Measurements from ENCODE around the gene YJU2.

The YJU2 gene

GRCh38 chr19:4297901-4298809 is 51.3 kb downstream of the YJU2 start:
- DNase-seq = no peak

GRCh38 chr19:4298810-4299550 is 52.1 kb downstream of the YJU2 start:
- no peak for DNase-seq

DNA sequence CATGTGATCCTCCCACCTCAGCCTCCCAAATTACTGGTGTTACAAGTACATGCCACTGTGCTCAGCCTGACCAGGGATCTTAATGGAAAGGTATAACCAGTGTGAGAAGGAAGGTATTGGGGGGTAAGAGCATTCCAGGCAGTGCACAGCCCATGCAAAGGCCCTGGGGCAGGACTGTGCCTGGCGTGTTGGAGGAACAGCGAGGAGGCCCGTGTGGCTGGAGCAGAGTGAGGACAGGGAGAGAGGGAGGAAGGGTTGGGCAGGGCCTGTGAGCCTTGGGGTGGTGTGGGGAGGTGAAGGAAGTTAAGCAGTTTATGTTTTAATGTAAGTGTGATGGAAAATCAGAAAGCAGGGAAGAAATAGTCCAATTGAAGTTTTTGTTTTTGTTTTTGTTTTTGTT is 53.7 kb downstream of the YJU2 start:
- DNase-seq = no peak

GRCh38 chr19:4301590-4302242 is 54.8 kb downstream of the YJU2 start:
- no peak for DNase-seq

DNA sequence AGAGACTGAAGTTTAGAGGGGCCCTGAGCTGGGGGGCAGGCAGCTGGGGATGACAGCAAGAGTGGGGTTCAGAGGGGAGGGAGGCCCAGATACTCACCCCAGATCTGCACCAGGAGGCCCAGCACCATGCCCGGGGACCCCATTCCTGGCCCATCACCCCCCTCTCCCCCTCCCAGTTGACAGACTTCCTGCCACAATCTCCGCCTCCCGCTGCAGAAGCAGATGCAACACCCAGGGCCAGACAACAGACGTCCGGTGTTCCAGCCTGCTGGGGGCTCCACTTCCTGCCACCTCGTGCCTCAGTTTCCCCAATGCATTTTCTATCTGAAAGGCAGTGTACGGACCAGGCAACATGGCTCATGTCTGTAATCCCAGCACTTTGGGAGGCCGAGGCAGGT is 55.4 kb downstream of the YJU2 start, which contains the start of gene TMIGD2:
Gene TMIGD2, minus strand, starts transcription at position 147 of the 398 bp plus-strand sequence. Its CDS starts 4 bp downstream, at position 143.
- no peak for DNase-seq

DNA sequence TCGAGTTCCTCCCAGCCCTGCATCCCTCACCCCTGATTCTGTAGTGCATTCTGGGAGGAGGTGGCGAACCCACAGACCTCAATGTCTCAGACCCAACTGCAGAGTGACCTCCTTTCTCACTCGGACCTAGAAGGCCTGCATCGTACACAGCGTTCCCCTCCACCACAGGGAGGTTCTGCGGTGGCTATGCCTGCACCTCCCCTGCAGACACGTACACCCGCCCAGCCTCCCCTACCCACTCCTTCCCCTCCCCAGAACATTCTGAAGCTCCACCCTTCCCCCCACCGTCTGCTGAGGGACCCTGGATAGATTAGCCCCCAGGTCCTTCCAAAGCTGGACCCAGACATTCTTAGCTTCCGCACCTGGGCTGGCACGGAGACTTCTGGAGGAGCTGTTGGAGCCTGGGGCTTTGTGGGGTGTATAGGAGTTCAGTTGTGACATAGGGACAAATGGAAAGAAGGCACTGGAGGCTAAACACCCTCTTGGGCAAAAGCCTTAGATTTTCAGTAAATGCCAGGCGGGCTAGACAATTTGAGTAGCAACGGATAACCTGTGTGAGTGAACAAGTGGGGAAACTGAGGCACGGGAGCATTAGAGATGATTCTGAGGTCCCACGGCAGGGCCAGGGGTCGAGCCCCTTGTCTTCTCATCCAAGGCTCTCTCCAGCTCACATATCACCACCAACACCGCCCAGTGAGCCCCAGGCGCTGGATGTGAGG is 57.1 kb downstream of the YJU2 start:
- no peak for DNase-seq

GRCh38 chr19:4304538-4305256 is 57.8 kb downstream of the YJU2 start, which contains the start of gene FSD1:
FSD1 (plus strand) TSS chr19:4304598; CDS start chr19:4304747, 149 bp downstream.
- peak in 29 of 51 donors; percentile 1 to 63 (median 21) for DNase-seq

- no peak for DNase-seq
Observed at GRCh38 chr19:4305257-4305612, 58.4 kb downstream of the YJU2 start.

DNA sequence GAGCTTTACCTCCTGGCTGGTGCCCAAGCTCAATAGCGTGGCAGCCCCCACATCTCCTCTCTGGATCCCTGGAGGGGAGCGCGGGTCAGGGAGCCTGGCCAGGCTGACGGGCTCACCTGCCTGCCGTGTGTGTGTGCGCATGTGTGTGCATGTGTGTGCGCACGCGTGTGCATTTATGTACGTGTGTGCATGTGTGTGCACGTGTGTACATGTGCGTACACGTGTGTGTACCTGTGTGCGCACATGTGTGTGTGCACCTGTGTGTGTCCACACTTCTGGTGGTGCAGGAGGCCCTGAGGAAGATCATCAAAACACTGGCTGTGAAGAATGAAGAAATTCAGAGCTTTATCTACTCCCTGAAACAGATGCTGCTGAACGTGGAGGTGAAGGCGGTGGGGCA is 58.8 kb downstream of the YJU2 start:
- no peak for DNase-seq

DNA sequence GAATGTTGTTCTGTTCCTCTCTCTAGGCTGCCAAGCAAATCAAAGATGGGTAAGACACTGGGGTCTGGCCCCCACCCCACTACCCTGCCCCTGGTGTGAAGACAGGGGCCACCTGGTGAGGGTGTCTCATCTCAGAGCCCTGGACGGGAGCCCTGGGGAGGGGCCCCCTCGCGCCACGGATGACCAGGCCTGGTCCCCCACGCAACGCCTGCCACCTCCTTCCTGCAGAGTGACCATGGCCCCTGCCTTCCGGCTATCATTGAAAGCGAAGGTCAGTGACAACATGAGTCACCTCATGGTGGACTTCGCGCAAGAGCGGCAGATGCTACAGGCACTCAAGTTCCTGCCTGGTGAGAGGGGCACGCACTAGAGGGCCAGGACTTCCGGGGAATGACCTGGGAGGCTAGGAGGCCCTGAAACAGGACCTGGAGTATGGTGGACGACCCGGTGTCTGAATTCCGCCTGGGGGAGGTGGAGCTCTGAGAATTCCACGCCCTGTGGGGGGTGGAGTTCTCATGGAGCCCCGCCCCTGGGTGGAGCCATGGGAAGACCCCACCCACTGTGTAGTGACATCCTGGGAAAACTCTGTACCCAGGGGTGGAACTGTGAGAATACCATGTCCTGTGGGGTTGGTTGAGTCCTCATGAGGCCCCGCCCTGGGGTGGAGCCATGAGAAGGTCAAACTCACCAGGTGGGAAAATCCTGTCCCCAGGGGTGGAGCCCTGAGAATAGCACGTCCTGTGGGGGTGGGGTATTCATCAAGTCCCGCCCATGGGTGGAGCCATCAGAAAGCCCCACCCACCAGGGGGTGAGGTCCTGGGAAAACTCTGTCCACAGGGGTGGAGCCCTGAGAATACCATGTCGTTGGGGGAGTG is 63.6 kb downstream of the YJU2 start:
- DNase-seq = no peak

DNA sequence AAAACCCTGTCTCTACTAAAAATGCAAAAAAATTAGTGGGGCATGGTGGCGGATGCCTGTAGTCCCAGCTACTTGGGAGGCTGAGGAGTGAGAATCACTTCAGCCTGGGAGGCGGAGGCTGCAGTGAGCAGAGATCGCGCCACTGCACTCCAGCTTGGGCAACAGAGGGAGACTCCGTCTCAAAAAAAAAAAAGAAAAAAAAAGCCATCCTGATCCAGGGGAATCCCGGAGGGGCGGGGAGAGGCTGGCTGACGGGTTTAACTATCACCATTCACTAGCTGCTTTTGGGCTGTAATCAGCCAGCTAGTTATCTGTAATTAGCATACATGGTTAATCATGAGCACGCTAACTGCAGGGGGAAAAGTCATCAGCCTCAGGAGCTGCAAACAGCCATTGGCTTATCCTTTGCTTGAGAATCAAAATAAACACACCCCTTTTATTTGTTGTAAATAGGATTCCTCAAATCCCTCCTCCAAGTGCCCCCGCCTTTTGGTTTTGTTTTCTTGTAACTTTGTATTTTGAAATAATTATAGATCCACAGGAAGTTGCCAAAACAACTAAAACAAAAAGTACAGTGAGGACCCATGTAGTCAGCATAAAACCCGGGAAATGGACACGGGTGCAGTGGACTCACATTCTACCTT is 67.1 kb downstream of the YJU2 start:
- DNase-seq = no peak

GRCh38 chr19:4316956-4317355 is 70.1 kb downstream of the YJU2 start:
- no peak for DNase-seq

DNA sequence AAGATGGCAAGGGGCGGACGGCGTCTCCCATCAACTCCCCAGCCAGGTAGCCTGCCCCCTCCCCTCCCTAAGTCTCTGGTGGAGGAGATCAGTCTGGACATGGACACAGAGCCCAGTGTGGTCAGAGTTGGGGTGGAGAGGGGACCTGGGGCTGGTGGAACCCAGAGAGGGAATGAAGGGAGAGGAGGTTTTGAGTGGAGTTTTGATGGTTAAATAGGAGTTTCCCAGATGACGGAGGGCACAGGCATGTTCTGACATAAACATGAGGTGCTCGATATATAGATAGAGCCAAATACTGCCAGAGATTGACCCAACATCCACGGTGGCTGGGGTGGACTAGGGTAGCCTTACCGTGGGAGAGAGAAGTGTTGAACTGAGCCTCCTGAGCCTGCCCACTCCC is 71.6 kb downstream of the YJU2 start:
- no peak for DNase-seq
